Dedifferentiated amniotic fluid mesenchymal stem cell (primary cell): Measurements from ENCODE around the gene TOGARAM1.
"Not testable (repeated sequence)": the region's sequence is repeated elsewhere in the genome, so short reads cannot be mapped to it uniquely, and the experiment has no call there.

Experiments used
- DNase-seq: peaks from one replicate; pipeline ENCODE4 v3.0.0-alpha.2; 2016; ENCODE audit errors: extremely low spot score

Gene TOGARAM1

DNA sequence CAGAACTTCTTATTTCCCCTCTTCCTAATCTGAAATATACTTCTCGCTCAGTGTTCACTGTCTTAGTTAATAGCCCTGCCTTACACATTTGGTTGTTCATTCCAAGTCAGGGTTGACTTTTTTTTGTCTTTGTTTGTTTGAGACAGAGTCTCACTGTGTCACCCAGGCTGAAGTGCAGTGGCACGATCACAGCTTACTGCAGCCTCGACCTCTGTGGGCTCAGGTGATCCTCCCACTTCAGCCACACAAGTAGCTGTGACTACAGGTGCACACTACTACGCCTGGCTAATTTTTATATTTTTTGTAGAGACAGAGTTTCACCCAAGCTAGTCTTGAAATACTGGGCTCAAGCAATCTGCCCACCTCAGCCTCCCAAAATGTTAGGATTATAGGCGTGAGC, 79.7 kb downstream of the TOGARAM1 start:
- DNase-seq = no peak

DNA sequence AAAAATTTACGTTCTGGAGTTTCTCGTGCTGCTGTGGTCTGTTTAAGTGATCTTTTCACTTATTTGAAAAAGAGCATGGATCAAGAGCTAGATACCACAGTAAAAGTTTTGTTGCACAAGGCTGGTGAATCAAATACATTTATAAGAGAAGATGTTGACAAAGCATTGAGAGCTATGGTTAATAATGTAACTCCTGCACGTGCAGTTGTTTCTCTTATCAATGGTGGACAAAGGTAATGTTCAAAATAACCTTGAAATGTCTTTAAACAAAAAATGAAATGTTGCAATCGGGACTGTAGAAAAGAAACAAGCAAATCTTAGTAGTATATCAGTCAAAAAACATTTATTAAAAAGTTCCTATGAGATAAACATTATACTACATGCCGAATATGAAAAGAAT, 82.6 kb downstream of the TOGARAM1 start:
- DNase-seq = no peak

DNA sequence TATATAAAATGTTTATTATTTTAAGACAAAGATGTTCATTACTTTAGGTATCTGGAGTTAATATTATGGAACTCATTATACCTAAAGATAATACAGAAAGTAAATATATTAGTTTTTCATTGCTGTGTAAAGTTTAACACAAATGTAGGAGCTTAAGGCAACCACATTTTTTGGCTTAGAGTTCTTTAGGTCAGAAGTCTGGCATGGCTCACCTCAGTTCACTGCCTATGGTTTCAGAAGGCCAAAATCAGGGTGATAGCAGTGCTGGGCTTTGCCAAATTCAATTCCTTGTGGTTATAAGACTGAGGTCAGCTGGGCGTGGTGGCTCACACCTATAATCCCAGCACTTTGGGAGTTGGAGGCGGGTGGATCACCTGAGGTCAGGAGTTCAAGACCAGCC, 86.4 kb downstream of the TOGARAM1 start:
- DNase-seq = no peak

DNA sequence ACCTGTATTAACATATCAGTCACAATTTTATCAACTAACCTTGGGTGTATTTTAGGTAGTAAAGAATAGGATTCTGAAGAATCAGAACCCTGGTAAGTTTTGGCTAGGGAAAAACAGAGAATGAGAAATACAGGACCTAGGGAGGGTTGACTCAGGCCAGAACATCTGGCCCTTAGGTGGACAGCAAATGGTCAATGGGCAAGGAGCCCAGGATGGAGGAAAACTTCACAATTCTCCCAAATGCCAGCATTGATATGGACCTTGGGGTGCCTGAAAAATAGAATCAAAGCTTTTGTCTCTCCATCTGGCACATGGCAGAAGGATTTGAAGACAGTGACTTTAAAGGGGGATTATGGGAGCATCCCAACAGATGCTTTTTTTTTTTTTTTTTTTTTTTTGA, 89.2 kb downstream of the TOGARAM1 start:
- no peak for DNase-seq

DNA sequence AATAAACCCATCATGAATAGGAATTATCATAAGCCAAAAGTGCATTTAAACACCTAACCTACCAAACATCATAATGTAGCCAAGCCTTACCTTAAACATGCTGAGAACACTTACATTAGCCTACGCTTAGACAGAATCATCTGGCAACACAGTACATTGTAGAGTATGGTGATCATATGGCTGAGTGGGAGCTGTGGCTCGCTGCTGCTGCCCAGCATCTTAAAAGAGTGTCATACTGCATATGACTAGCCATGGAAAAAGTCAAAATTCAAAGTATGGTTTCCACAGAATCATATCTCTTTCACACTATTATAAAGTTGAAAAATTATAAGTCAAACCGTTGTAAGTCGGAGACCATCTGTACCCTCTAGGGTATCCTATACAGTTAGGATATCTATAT, 89.9 kb downstream of the TOGARAM1 start:
- DNase-seq = no peak

DNA sequence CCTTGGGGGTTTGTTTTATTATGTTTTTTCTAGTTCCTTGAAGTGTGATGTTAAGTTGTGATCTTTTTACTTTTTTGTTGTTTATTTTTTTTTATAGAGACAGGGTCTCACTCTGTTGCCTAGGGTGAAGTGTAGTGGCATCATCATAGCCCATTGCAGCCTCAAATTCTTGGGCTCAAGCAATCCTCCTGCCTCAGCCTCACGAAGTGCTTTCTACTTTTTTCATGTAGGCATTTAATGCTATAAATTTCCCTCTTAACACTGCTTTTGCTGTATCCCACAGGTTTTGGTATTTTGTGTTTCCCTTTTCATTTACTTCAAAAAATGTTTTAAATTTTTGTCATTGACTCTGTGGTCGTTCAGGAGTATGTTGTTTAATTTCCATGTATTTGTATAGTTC, 95.4 kb downstream of the TOGARAM1 start:
- DNase-seq = no peak

- DNase-seq = no peak
Observed at GRCh38 chr14:45057881-45058364, 95.9 kb downstream of the TOGARAM1 start.

GRCh38 chr14:45060551-45060950, 98.6 kb downstream of the TOGARAM1 start:
- no peak for DNase-seq

- no peak for DNase-seq
Observed at GRCh38 chr14:45065540-45065939, 103.5 kb downstream of the TOGARAM1 start.

DNA sequence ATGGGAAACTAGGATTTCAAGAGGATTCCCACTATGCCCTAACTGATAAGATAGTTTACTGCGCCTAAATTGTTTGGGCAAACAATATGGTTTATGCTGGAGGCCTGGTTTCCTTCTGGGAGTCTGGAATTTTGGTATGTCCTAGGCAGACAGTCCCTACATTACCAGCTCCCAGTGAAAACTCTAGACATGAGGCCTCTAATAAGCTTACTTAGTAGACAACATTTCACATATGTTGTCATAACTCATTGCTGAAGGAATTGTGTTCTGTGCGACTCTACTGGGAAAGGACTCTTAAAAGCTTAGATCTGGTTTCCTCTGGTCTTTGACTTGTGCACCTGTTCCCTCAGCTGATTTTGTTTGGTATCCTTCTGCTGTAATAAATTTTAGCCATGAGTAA, 104.0 kb downstream of the TOGARAM1 start:
- DNase-seq = no peak

GRCh38 chr14:45066667-45067066, 104.7 kb downstream of the TOGARAM1 start:
- DNase-seq = no peak

DNA sequence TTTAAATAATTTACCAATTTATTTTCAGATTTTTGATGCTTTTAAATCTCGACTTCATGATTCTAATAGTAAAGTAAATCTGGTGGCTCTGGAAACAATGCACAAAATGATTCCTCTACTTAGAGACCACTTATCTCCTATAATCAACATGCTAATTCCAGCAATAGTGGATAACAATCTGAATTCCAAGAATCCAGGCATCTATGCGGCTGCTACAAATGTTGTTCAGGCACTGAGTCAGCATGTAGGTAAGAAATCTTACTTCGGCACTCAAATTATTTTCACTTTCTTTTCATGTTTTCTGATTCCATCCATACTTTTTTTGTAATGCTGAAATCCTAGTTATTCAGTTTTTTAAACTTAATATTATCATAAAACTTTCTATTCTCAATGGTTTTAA, 106.4 kb downstream of the TOGARAM1 start:
- DNase-seq = no peak

GRCh38 chr14:45070215-45070614, 108.2 kb downstream of the TOGARAM1 start:
- DNase-seq = no peak

- DNase-seq = no peak
Observed at GRCh38 chr14:45072126-45072525, 110.1 kb downstream of the TOGARAM1 start.

DNA sequence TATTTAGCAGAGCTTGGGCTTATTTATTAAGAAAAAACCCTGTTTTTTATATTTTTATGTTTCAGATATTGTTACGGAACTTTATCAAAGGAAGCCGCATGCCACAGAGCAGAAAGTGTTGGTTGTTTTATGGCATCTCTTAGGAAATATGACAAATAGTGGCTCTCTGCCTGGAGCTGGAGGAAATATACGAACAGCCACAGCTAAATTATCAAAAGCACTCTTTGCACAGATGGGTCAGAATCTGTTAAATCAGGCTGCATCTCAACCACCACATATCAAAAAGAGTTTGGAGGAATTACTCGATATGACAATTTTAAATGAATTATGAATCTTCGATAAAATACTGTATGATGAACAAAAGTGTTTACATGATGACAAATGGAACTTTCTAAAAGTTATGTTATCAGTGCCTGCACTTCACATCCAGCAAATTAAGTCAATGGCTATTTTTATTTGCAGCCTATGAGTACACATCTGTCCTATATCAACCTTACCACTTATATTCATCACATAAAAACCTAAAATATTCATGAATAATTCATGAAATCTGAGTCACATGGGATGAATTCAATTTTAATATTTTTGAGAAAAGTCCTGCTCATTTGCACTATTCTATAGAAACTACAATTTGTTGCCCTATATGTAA, 111.4 kb downstream of the TOGARAM1 start:
- no peak for DNase-seq

GRCh38 chr14:45078323-45078722, 116.3 kb downstream of the TOGARAM1 start:
- DNase-seq = no peak

- not testable (repeated sequence) for DNase-seq
Observed at GRCh38 chr14:45080416-45080968, 118.5 kb downstream of the TOGARAM1 start.

DNA sequence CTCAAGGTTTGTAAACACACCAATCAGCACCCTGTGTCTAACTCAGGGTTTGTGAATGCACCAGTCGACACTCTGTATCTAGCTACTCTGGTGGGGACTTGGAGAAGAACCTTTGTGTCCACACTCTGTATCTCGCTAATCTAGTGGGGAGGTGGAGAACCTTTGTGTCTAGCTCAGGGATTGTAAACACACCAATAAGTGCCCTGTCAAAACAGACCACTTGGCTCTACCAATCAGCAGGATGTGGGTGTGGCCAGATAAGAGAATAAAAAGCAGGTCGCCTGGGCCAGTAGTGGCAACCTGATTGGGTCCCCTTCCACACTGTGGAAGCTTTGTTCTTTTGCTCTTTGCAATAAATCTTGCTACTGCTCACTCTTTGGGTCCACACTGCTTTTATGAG, 119.1 kb downstream of the TOGARAM1 start:
- not testable (repeated sequence) for DNase-seq

DNA sequence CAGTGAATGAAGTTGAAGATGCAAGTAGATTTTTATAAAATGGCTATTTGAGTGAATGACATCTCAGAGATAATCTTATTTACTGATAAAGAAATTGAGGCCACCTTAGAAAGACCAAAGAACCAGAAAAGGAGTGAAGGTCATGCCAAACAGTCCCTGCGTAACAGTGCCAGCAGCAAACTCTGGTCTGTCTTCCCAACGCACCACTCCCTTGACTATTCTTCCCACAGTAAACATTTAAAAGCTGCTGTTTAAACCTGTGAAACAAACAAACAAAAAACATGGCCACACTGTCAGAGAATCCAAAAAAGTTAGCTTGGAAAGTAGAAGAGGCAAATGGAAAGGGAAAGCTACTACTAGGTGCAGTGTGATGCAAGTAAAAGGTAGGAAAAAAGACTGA, 120.4 kb downstream of the TOGARAM1 start:
- DNase-seq = no peak

DNA sequence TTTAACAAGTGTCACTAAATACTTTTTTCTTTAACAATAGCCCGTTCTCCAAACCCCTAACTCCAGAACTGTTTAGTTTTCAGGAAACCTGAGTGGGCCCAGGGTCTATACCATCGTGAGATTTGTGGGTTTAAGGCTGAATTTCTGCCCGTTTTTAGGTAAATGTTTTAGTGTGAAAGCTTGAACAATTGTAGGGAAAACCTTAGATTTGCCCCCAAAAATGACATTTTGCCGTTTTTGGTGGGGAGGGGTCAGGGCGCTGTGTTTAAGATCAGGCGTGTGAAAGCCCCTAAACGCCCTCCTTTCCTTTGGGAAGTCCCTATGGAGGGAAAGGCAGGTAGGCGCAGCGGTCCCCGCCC, 121.6 kb downstream of the TOGARAM1 start:
- DNase-seq = no peak

DNA sequence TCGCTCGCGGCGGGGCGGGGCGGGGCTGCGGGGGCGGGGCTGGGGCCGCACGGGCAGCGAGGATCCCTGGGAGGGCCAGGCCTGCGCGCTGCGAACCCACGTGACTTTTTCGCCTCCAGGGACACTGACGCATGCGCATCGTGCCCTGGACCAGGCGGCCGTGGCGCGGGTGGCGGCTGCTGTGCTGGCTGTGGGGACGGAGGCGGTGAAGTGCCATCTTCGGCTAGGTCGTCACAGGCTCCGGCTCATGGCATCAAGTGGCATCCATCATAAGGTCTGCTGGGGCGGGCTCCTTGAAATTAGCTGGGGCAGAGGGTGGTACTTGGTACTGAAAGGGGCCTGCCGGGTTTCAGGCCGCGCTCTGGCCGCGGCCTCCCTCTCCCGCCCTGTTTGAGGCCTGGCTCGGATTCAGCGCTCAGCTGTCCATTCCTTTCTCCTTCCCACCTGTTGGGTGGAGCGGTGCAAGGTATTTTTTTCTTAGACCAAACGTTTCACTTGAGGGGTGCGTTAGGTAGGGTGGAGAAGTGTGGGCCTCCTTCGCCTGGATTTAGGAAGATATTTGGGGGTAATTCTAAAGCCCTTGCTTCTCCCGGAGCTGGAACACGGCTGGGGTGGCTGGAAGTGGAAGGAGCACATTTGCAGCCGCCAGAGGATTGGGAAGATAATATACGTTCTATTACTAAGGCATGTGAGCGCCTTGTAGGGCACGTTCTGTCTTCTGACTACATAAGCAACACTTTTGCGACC, 122.2 kb downstream of the TOGARAM1 start, which contains the start of gene PRPF39:
PRPF39 (plus strand) TSS at position 141 of the 747 bp plus-strand sequence. CDS start 11,124 bp downstream, outside the sequence.
- DNase-seq = peak; percentile 90

DNA sequence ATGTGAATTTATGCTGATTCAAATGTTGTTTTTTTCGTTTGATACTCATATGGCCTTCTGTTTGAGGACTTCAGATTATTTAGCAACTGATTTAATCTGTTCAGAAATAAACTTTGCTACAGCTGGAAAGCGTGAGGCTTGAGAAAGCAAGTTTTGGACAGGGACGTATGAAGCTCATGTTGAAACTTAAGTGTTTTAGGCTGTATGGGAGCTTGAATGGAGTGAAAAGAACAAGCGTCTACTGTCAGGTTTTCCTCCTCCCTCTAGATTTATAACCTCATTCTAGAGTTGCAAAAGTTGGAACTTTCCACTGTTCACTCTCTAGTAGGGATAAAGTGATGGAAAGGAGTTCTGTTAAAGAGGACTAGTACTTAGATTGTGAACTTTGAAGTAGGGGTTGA, 123.0 kb downstream of the TOGARAM1 start:
- no peak for DNase-seq

- DNase-seq = no peak
Observed at GRCh38 chr14:45089813-45090212, 127.8 kb downstream of the TOGARAM1 start.
